ENCODE data around the gene GALK1. TPM values are rescaled to one million over a fixed set of nuclear protein-coding genes. Genes with fewer than 3 reads are reported as not detected.

The GALK1 gene
- total RNA-seq, 1 experiment from 2014 or later, result 36.7 TPM

DNA sequence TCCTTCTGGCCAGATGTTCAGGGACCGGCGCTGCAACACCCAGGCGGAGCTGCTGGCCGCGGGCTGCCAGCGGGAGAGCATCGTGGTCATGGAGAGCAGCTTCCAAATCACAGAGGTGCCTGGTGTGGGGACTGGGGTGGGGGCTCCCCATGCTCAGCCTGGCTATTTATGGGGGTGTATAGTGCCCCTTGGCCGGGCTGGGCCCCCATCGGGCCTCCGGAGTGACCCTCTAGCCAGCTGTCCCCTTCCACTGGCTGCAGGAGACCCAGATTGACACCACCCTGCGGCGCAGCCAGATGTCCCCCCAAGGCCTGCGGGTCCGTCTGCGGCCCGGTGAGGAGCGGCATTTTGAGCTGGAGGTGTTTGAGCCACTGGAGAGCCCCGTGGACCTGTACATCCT, 37.6 kb downstream of the GALK1 start:
- no peak overlapping the region for H2BK15ac ChIP-seq (ENCODE audit: low read depth, low read length)
- no peaks in the 10 kb centered on the region for H3K79me1 ChIP-seq (ENCODE audit: insufficient read depth, low read depth, low read length, poor library complexity, severe bottlenecking)
- no peaks in the 10 kb centered on the region for H4K20me1 ChIP-seq (ENCODE audit: control insufficient read depth, insufficient read depth, insufficient read length)
- H3K36me3 Mint-ChIP-seq (ENCODE audit: insufficient read depth in 1 of 3, low read depth in 3 of 3), result no peaks in the 10 kb centered on the region
- TF ChIP-seq CTCF (conservative IDR thresholded peaks at IDR 0.05), result no peak
- H3K4me3 Mint-ChIP-seq, result no peak overlapping the region
- no peak overlapping the region for H3K27ac Mint-ChIP-seq
- no peaks in the 10 kb centered on the region for H3K23me2 ChIP-seq (ENCODE audit: insufficient read length, low read depth, low read length, poor library complexity, severe bottlenecking)
- no peak overlapping the region for H3K18ac ChIP-seq (ENCODE audit: insufficient read length, low read depth, low read length)
- H3K4me2 ChIP-seq (ENCODE audit: insufficient read depth, insufficient read length, low read length), result no peak overlapping the region
- no peak overlapping the region for H4K8ac ChIP-seq (replicated peaks; ENCODE audit: insufficient read length, low read depth, low read length)
- H3K23ac ChIP-seq (ENCODE audit: insufficient read length, low read depth, low read length), result no peak overlapping the region
- no peak overlapping the region for H3K56ac ChIP-seq (ENCODE audit: insufficient read length, low read depth, low read length)
- no peak overlapping the region for H4K91ac ChIP-seq (ENCODE audit: insufficient read length, low read depth, low read length)
- H3T11ph ChIP-seq (ENCODE audit: low read length), result no peak overlapping the region
- H2BK5ac ChIP-seq (ENCODE audit: insufficient read length, low read length), result no peak overlapping the region
- DNase-seq, result no peak
- H3K27me3 ChIP-seq (ENCODE audit: insufficient read depth, low read length), result no peaks in the 10 kb centered on the region
- H3K4me1 ChIP-seq (ENCODE audit: insufficient read depth, low read length), result no peaks in the 10 kb centered on the region
- H2AFZ ChIP-seq (ENCODE audit: low read length), result no peak overlapping the region
- H3K4me1 Mint-ChIP-seq, result 0 out of 4 replicates have a peak, but pooled peaks cover 0 to 3% of the 10 kb centered on the region in 2 experiments
- H2AK5ac ChIP-seq (ENCODE audit: insufficient read length, low read length), result no peak overlapping the region
- no peak overlapping the region for H3K14ac ChIP-seq (ENCODE audit: insufficient read depth, low read length)
- H2BK12ac ChIP-seq (ENCODE audit: insufficient read length, low read depth, low read length), result no peak overlapping the region
- H3K9ac ChIP-seq (ENCODE audit: extremely low read depth, insufficient read length, low read length), result no peak overlapping the region
- no peaks in the 10 kb centered on the region for H3K9me3 ChIP-seq (ENCODE audit: control insufficient read depth, low read depth, low read length)
- WGBS (ENCODE audit: extremely low coverage, insufficient read length, low lambda C conversion rate), result no CpG with 5 or more reads among the region's 18 CpGs
- no peak overlapping the region for H4K5ac ChIP-seq (ENCODE audit: insufficient read length, low read depth, low read length)
- H3K27ac ChIP-seq (ENCODE audit: insufficient read length, low read depth, low read length), result no peak overlapping the region
- H2BK120ac ChIP-seq (ENCODE audit: low read depth, low read length, poor library complexity, severe bottlenecking), result no peak overlapping the region
- no peaks in the 10 kb centered on the region for H3K79me2 ChIP-seq (ENCODE audit: insufficient read depth, low read length)
- peaks cover under 1% of the 10 kb centered on the region for H3K27me3 Mint-ChIP-seq (ENCODE audit: low read depth)
- no peaks in the 10 kb centered on the region for H3K9me3 Mint-ChIP-seq
- no peak overlapping the region for H2BK20ac ChIP-seq (ENCODE audit: low read depth, low read length, poor library complexity, severe bottlenecking)
- no peak overlapping the region for H3K4ac ChIP-seq (ENCODE audit: low read depth, low read length)
